Measurements from ENCODE around the gene ZNF664.

The ZNF664 gene

GRCh38 chr12:124053851-124054250 is 80.8 kb downstream of the ZNF664 start:
- DNase-seq: peak; percentile 78
- 13% methylated on average over 7 of the region's 10 CpGs for WGBS

DNA sequence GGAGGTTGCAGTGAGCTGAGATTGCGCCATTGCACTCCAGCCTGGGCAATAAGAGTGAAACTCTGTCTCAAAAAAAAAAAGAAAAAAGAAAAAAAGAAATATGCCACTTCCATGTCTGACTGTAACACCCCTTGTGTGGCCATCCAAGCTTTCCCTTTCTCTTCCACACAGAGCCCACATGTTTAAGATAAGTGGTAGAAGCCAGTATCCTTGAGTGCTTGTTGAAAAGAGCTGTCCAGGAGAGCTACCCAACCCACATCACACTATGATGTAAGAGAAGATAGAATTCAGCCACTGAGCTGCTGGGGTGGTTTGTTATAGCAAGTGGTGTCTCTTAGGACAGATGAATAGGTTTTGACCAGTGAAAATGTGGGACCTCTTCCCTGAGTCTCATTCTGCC is 82.1 kb downstream of the ZNF664 start:
- WGBS: no CpG with 5 or more reads among the region's 1 CpG
- DNase-seq: no peak

More at GRCh38 chr12:124053851-124054250, 80.8 kb downstream of the ZNF664 start:
- Histone ChIP-seq H4K8ac (ENCODE audit: low read length) (no peak overlapping the region), H3K27ac (ENCODE audit: low read length, poor library complexity, severe bottlenecking) (no peak overlapping the region), H3K4me1 (ENCODE audit: control insufficient read depth, insufficient read depth, low read depth, low read length) (peaks cover 2% of the 10 kb centered on the region), H3K4me2 (ENCODE audit: low read length, poor library complexity, severe bottlenecking) (peak overlapping the region; percentile 30), H3K23ac (ENCODE audit: low read length in 2 of 2) (no peak overlapping the region), H2AK5ac (ENCODE audit: low read length, severe bottlenecking) (no peak overlapping the region), H3K4ac (ENCODE audit: low read depth in 1 of 2, low read length in 2 of 2) (no peak overlapping the region), H2BK12ac (ENCODE audit: low read length in 2 of 2) (no peak overlapping the region), H3K18ac (ENCODE audit: low read depth in 1 of 2, low read length in 2 of 2) (no peak overlapping the region), H2AFZ (ENCODE audit: low read depth, low read length) (no peak overlapping the region), H3K14ac (ENCODE audit: low read length in 2 of 2) (no peak overlapping the region), H3K27me3 (ENCODE audit: control insufficient read depth in 1 of 2, insufficient read depth in 1 of 2, low read length in 2 of 2) (peaks cover 0 to 2% of the 10 kb centered on the region in 2 experiments), H2BK5ac (ENCODE audit: low read depth, low read length, poor library complexity, severe bottlenecking) (no peak overlapping the region), H2BK15ac (ENCODE audit: low read depth, poor library complexity, severe bottlenecking) (no peak overlapping the region), H3K36me3 (ENCODE audit: control insufficient read depth in 1 of 2, insufficient read depth in 2 of 2, low read depth in 1 of 2, low read length in 2 of 2) (no peaks in the 10 kb centered on the region), H3K79me1 (replicated peaks; ENCODE audit: low read length, poor library complexity, severe bottlenecking) (no peaks in the 10 kb centered on the region), H3K9me3 (ENCODE audit: control insufficient read depth, low read length) (no peaks in the 10 kb centered on the region), H3K4me3 (ENCODE audit: insufficient read depth in 1 of 2, low read depth in 1 of 2, low read length in 2 of 2) (no peak overlapping the region), H4K91ac (ENCODE audit: low read length) (no peak overlapping the region), H3K9ac (ENCODE audit: low read length) (no peak overlapping the region), H2BK120ac (ENCODE audit: low read depth, low read length) (no peak overlapping the region)

DNA sequence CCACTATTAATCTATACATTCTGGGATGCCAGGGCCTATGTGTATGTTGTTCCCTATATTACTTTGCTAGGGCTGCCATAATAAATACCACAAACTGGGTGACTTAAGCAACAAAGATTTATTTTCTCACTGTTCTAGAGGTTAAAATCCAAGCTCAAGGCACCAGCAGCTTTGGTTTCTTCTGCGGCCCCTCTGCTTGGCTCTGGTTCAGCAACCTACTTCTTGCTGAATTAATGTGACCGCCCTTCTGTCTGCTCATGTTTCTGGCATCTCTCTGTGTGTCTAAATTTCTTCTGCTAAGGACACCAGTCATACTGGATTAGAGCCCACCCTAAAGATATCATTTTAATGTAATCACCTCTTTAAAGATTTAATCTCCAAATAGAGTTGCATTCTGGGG is 84.7 kb downstream of the ZNF664 start:
- Histone ChIP-seq H3K23ac (ENCODE audit: low read length in 2 of 2) (no peak overlapping the region), H3K18ac (ENCODE audit: low read depth in 1 of 2, low read length in 2 of 2) (no peak overlapping the region), H3K36me3 (ENCODE audit: control insufficient read depth in 1 of 2, insufficient read depth in 2 of 2, low read depth in 1 of 2, low read length in 2 of 2) (no peaks in the 10 kb centered on the region), H2BK120ac (ENCODE audit: low read depth, low read length) (no peak overlapping the region), H3K27me3 (ENCODE audit: control insufficient read depth in 1 of 2, insufficient read depth in 1 of 2, low read length in 2 of 2) (peaks cover 7 to 9% of the 10 kb centered on the region in 2 experiments), H2AFZ (ENCODE audit: low read depth, low read length) (no peak overlapping the region), H3K4me3 (ENCODE audit: insufficient read depth in 1 of 2, low read depth in 1 of 2, low read length in 2 of 2) (no peak overlapping the region), H4K91ac (ENCODE audit: low read length) (no peak overlapping the region), H2BK5ac (ENCODE audit: low read depth, low read length, poor library complexity, severe bottlenecking) (no peak overlapping the region), H3K4me1 (ENCODE audit: control insufficient read depth, insufficient read depth, low read depth, low read length) (peaks cover 2% of the 10 kb centered on the region), H3K79me1 (replicated peaks; ENCODE audit: low read length, poor library complexity, severe bottlenecking) (no peaks in the 10 kb centered on the region), H2BK15ac (ENCODE audit: low read depth, poor library complexity, severe bottlenecking) (no peak overlapping the region), H3K9me3 (ENCODE audit: control insufficient read depth, low read length) (no peaks in the 10 kb centered on the region), H3K14ac (ENCODE audit: low read length in 2 of 2) (no peak overlapping the region), H3K4me2 (ENCODE audit: low read length, poor library complexity, severe bottlenecking) (no peak overlapping the region), H3K27ac (ENCODE audit: low read length, poor library complexity, severe bottlenecking) (no peak overlapping the region), H2AK5ac (ENCODE audit: low read length, severe bottlenecking) (no peak overlapping the region), H3K4ac (ENCODE audit: low read depth in 1 of 2, low read length in 2 of 2) (no peak overlapping the region), H4K8ac (ENCODE audit: low read length) (no peak overlapping the region), H3K9ac (ENCODE audit: low read length) (no peak overlapping the region), H2BK12ac (ENCODE audit: low read length in 2 of 2) (no peak overlapping the region)
- WGBS: 92% methylated on average over 2 of the region's 2 CpGs
- no peak for DNase-seq

More for the DNA sequence above, 82.1 kb downstream of the ZNF664 start:
- Histone ChIP-seq H3K9me3 (ENCODE audit: control insufficient read depth, low read length) (no peaks in the 10 kb centered on the region), H2BK5ac (ENCODE audit: low read depth, low read length, poor library complexity, severe bottlenecking) (no peak overlapping the region), H3K23ac (ENCODE audit: low read length in 2 of 2) (no peak overlapping the region), H3K36me3 (ENCODE audit: control insufficient read depth in 1 of 2, insufficient read depth in 2 of 2, low read depth in 1 of 2, low read length in 2 of 2) (no peaks in the 10 kb centered on the region), H3K79me1 (replicated peaks; ENCODE audit: low read length, poor library complexity, severe bottlenecking) (no peaks in the 10 kb centered on the region), H3K27ac (ENCODE audit: low read length, poor library complexity, severe bottlenecking) (no peak overlapping the region), H3K4ac (ENCODE audit: low read depth in 1 of 2, low read length in 2 of 2) (no peak overlapping the region), H3K18ac (ENCODE audit: low read depth in 1 of 2, low read length in 2 of 2) (no peak overlapping the region), H3K27me3 (ENCODE audit: control insufficient read depth in 1 of 2, insufficient read depth in 1 of 2, low read length in 2 of 2) (peaks cover 0 to 2% of the 10 kb centered on the region in 2 experiments), H3K4me3 (ENCODE audit: insufficient read depth in 1 of 2, low read depth in 1 of 2, low read length in 2 of 2) (no peak overlapping the region), H2BK15ac (ENCODE audit: low read depth, poor library complexity, severe bottlenecking) (no peak overlapping the region), H2AK5ac (ENCODE audit: low read length, severe bottlenecking) (no peak overlapping the region), H2BK12ac (ENCODE audit: low read length in 2 of 2) (no peak overlapping the region), H4K8ac (ENCODE audit: low read length) (no peak overlapping the region), H3K14ac (ENCODE audit: low read length in 2 of 2) (no peak overlapping the region), H2BK120ac (ENCODE audit: low read depth, low read length) (no peak overlapping the region), H3K4me1 (ENCODE audit: control insufficient read depth, insufficient read depth, low read depth, low read length) (peaks cover 2% of the 10 kb centered on the region), H3K4me2 (ENCODE audit: low read length, poor library complexity, severe bottlenecking) (no peak overlapping the region), H3K9ac (ENCODE audit: low read length) (no peak overlapping the region), H2AFZ (ENCODE audit: low read depth, low read length) (no peak overlapping the region), H4K91ac (ENCODE audit: low read length) (no peak overlapping the region)

DNA sequence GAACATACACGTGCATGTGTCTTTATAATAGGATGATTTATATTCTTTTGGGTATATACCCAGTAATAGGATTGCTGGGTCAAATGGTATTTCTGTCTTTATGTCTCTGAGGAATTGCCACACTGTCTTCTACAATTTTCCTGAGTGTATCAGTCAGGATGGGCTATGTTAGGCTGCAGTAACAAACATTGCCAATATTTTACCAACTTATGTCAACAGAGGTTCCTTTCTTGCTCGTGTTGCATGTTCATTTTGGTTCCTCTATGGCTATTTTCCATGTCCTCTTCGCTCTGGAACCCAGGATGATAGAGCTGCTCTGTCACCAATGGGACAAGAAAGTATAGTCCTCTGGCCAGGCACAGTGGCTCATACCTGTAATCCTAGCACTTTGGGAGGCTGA is 86.7 kb downstream of the ZNF664 start:
- Histone ChIP-seq H4K8ac (ENCODE audit: low read length) (no peak overlapping the region), H3K36me3 (ENCODE audit: control insufficient read depth in 1 of 2, insufficient read depth in 2 of 2, low read depth in 1 of 2, low read length in 2 of 2) (no peaks in the 10 kb centered on the region), H3K79me1 (replicated peaks; ENCODE audit: low read length, poor library complexity, severe bottlenecking) (no peaks in the 10 kb centered on the region), H2AK5ac (ENCODE audit: low read length, severe bottlenecking) (no peak overlapping the region), H2AFZ (ENCODE audit: low read depth, low read length) (no peak overlapping the region), H3K9ac (ENCODE audit: low read length) (no peak overlapping the region), H2BK120ac (ENCODE audit: low read depth, low read length) (no peak overlapping the region), H3K27ac (ENCODE audit: low read length, poor library complexity, severe bottlenecking) (no peak overlapping the region), H3K27me3 (ENCODE audit: control insufficient read depth in 1 of 2, insufficient read depth in 1 of 2, low read length in 2 of 2) (peaks cover 9 to 15% of the 10 kb centered on the region in 2 experiments), H3K18ac (ENCODE audit: low read depth in 1 of 2, low read length in 2 of 2) (no peak overlapping the region), H3K9me3 (ENCODE audit: control insufficient read depth, low read length) (no peaks in the 10 kb centered on the region), H2BK15ac (ENCODE audit: low read depth, poor library complexity, severe bottlenecking) (no peak overlapping the region), H3K23ac (ENCODE audit: low read length in 2 of 2) (no peak overlapping the region), H3K4ac (ENCODE audit: low read depth in 1 of 2, low read length in 2 of 2) (no peak overlapping the region), H2BK5ac (ENCODE audit: low read depth, low read length, poor library complexity, severe bottlenecking) (no peak overlapping the region), H3K14ac (ENCODE audit: low read length in 2 of 2) (no peak overlapping the region), H2BK12ac (ENCODE audit: low read length in 2 of 2) (no peak overlapping the region), H3K4me2 (ENCODE audit: low read length, poor library complexity, severe bottlenecking) (no peak overlapping the region), H4K91ac (ENCODE audit: low read length) (no peak overlapping the region), H3K4me1 (ENCODE audit: control insufficient read depth, insufficient read depth, low read depth, low read length) (no peaks in the 10 kb centered on the region), H3K4me3 (ENCODE audit: insufficient read depth in 1 of 2, low read depth in 1 of 2, low read length in 2 of 2) (no peak overlapping the region)
- DNase-seq: no peak
- 80% methylated on average over 3 of the region's 3 CpGs for WGBS
